IPS-18c (cell line): ENCODE data around the gene DNAH12.

Experiments
- H3K4me3 ChIP-seq: 2 replicates; pipeline ENCODE4 v1.7.0; 2013; ENCODE audit warnings: low read depth, mild to moderate bottlenecking, low read length, moderate library complexity; ENCODE audit not compliant: insufficient read depth
- H3K9me3 ChIP-seq: one replicate; pipeline ENCODE4 v1.6.1; 2013; ENCODE audit warnings: mild to moderate bottlenecking, low read length, moderate library complexity; ENCODE audit not compliant: control insufficient read depth, insufficient read depth

Gene DNAH12

GRCh38 chr3:57544181-57545125 lies at the start of gene DNAH12:
DNAH12 (minus strand) TSS chr3:57544344; CDS start chr3:57542870, 1,474 bp downstream.
- Histone ChIP-seq H3K4me3 (peak within 1 kb of the TSS; percentile 0; the same call in 1 of the 2 replicates), H3K9me3 (no peaks in the 10 kb centered on the region)

DNA sequence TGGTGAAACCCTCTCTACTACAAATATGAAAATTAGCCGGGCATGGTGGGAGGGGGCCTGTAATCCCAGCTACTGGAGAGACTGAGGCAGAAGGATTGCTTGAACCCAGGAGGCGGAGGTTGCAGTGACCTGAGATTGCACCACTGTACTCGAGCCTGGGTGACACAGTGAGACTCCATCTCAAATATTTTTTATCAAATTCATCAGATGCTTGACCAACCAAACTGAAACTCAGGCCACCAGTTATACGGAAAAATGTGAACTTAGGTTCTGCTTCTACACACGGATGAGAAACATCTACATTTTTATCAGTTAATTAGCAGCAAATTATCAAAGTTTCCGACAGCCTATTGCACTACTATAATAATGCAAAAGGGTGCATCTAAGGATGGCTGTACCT lies 48.2 kb upstream of the DNAH12 start:
- Histone ChIP-seq H3K4me3 (no peak overlapping the region), H3K9me3 (no peaks in the 10 kb centered on the region)

- no peaks in the 10 kb centered on the region for H3K9me3 ChIP-seq
- H3K4me3 ChIP-seq = no peak overlapping the region
These were observed 43.8 kb upstream of the DNAH12 start for GRCh38 chr3:57587905-57588304.

DNA sequence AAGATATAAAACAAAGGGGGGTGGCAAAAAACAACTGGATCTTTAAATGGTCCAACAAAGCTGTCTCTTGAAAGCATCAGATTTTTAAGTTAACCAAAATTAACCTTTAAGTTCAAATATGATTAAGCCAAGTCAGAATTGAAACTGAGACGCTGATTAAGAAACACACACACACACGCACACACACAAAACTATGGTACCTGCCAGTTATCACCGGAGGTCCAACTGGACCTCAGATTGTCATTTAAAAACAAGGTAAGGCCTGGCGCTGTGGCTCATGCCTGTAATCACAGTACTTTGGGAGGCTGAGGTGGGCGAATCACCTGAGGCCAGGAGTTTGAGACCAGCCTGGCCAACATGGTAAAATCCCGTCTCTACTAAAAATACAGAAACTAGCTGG lies 42.6 kb upstream of the DNAH12 start:
- Histone ChIP-seq H3K9me3 (no peaks in the 10 kb centered on the region), H3K4me3 (no peak overlapping the region)

DNA sequence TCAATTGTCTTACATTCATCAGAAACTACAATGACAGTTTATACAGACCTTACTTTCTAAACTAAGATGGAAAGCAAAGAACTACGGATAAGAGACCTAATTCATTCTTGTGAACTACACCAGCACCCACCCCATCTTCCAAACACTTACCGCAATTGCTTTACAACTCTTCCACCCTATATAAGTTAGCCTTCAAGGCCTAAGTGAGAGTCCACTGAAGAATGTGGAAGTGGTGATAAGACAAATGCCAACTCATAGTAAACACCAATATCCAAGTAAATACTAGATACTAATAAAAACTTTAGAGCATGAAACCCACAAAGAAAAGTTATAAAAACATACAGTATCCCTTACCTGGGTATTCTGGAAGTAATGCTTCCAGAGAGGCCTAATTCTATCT lies 39.4 kb upstream of the DNAH12 start:
- Histone ChIP-seq H3K9me3 (no peaks in the 10 kb centered on the region), H3K4me3 (no peak overlapping the region)

- Histone ChIP-seq H3K9me3 (no peaks in the 10 kb centered on the region), H3K4me3 (no peak overlapping the region)
These were observed 38.5 kb upstream of the DNAH12 start for GRCh38 chr3:57582474-57583168.

- Histone ChIP-seq H3K4me3 (no peak overlapping the region), H3K9me3 (no peaks in the 10 kb centered on the region)
These were observed 33.7 kb upstream of the DNAH12 start for GRCh38 chr3:57577801-57578200.

- H3K9me3 ChIP-seq = no peaks in the 10 kb centered on the region
- H3K4me3 ChIP-seq = no peak overlapping the region
These were observed 32.0 kb upstream of the DNAH12 start for GRCh38 chr3:57575966-57576626.

- Histone ChIP-seq H3K4me3 (no peak overlapping the region), H3K9me3 (no peaks in the 10 kb centered on the region)
These were observed 28.0 kb upstream of the DNAH12 start for GRCh38 chr3:57572096-57572495.

GRCh38 chr3:57570878-57571277 lies 26.7 kb upstream of the DNAH12 start:
- no peak overlapping the region for H3K4me3 ChIP-seq
- H3K9me3 ChIP-seq = no peaks in the 10 kb centered on the region

GRCh38 chr3:57569859-57570450 lies 25.8 kb upstream of the DNAH12 start:
- no peaks in the 10 kb centered on the region for H3K9me3 ChIP-seq
- H3K4me3 ChIP-seq = no peak overlapping the region

- H3K4me3 ChIP-seq = no peak overlapping the region
- H3K9me3 ChIP-seq = no peaks in the 10 kb centered on the region
These were observed 15.4 kb upstream of the DNAH12 start for GRCh38 chr3:57559526-57559925.

DNA sequence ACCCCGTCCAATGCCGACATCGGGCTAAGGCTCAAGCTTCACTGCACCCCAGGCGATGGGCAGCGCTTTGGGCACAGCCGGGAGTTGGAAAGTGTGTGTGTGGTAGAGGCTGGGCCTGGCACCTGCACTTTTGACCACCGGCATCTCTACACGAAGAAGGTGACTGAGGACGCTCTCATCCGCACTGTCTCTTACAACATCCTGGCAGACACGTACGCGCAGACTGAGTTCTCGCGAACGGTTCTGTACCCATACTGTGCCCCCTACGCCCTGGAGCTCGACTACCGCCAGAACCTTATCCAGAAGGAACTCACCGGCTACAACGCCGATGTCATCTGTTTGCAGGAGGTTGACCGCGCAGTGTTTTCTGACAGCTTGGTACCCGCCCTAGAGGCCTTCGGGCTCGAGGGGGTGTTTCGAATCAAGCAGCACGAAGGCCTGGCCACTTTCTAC lies 13.0 kb upstream of the DNAH12 start:
- Histone ChIP-seq H3K4me3 (peak overlapping the region; percentile 84), H3K9me3 (no peaks in the 10 kb centered on the region)

DNA sequence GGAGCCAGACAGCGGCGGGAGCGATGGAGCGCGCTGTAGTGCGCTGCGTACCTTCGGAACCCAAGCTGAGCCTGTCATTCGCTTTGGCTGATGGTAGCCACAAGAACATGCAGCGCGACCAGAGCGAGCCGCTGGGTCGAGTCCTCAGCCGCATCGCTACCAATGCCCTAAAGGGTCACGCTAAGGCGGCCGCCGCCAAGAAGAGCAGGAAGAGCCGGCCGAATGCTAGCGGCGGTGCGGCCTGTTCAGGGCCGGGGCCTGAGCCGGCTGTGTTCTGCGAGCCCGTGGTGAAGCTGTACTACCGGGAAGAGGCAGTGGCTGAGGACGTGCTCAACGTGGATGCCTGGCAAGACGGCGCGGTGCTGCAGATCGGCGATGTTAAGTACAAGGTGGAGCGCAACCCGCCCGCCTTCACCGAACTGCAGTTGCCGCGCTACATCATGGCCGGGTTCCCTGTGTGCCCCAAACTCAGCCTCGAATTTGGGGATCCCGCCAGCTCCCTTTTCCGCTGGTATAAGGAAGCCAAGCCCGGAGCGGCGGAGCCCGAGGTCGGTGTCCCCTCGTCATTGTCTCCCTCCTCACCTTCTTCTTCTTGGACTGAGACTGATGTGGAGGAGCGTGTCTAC lies 12.4 kb upstream of the DNAH12 start:
- H3K4me3 ChIP-seq = peak overlapping the region; percentile 84
- no peaks in the 10 kb centered on the region for H3K9me3 ChIP-seq

DNA sequence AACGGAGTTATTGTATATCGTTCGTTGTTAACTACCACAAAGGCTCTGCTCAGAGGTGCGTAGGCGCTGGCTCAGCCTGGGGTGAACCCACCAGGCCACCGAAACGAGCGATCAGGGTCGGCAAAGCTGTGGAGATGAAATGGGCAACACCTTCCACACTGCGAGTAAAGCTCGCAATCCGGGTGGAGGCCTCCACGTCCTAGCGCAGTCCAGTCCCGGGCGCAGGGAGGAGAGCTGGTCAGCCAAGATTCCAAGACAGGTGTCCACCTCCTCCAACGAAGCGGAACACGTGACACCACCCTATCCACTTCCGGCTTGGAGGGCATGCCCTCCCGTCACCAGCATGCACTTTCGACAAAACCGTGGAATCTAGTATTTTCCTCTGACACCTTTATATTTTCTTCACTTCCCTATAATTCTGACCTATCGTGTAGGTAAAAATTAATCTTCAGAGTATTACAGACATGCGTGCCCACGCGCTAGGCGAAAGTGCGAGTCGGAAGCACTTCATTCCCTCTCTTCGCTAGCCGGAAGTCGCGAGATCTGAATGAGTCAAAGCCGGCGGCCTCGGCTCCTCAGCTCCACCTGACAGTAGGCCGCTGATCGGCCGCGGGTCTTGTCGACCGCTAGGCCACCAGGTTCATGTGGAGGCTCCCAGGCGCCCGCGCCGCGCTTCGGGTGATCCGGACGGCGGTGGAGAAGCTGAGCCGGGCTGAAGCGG lies 11.8 kb upstream of the DNAH12 start, which contains the start of gene PDE12:
Gene PDE12, plus strand, starts transcription at position 537 of the 721 bp plus-strand sequence. Its CDS starts 106 bp downstream, at position 643.
- Histone ChIP-seq H3K9me3 (no peaks in the 10 kb centered on the region), H3K4me3 (peak within 1 kb of the TSS; percentile 84)

- Histone ChIP-seq H3K9me3 (no peaks in the 10 kb centered on the region), H3K4me3 (peak overlapping the region; percentile 84)
These were observed 11.2 kb upstream of the DNAH12 start for GRCh38 chr3:57555306-57555705.
